Kidney (tissue), 14 donors: ENCODE results near the gene LEAP2. TPM values are rescaled to one million over a fixed set of nuclear protein-coding genes. Genes with fewer than 3 reads are reported as not detected.

Source experiments
- DNase-seq, 5 donors: peaks; one replicate each; pipeline ENCODE4 v3.0.0-alpha.2; 2013 to 2020
- FAIRE-seq: peaks from 2 replicates; lab custom pipeline; 2012; peaks lifted over from hg19 to GRCh38; lab: Jason Lieb, UNC
- H3K27ac ChIP-seq, 2 donors: one replicate each; pipeline ENCODE4 v1.7.0; 2013; ENCODE audit warnings: low read depth in 2 of 2, low read length in 2 of 2, inconsistent platforms in 1 of 2
- H3K27me3 ChIP-seq: one replicate; pipeline ENCODE4 v1.7.1; 2013; ENCODE audit warnings: low read length, inconsistent platforms; ENCODE audit not compliant: control insufficient read depth, insufficient read depth
- H3K36me3 ChIP-seq, 3 donors: one replicate each; pipeline versions ENCODE4 v1.7.0 to v1.7.1; 2013; ENCODE audit warnings: low read length in 3 of 3, control low read depth in 1 of 3, inconsistent platforms in 1 of 3; ENCODE audit not compliant: insufficient read depth in 3 of 3, control insufficient read depth in 2 of 3
- H3K4me1 ChIP-seq, 3 donors: one replicate each; pipeline versions ENCODE4 v1.7.0 to v1.7.1; 2013; ENCODE audit warnings: low read length in 3 of 3, inconsistent platforms in 1 of 3, low read depth in 1 of 3; ENCODE audit not compliant: control insufficient read depth in 2 of 3, insufficient read depth in 2 of 3
- H3K4me3 ChIP-seq, 3 donors: one replicate each; pipeline versions ENCODE4 v1.7.0 to v1.8.1; 2013; ENCODE audit warnings: low read length in 3 of 3, control low read depth in 1 of 3, inconsistent platforms in 1 of 3
- H3K9ac ChIP-seq, 3 donors: one replicate each; pipeline versions ENCODE4 v1.7.0 to v1.7.1; 2013; ENCODE audit warnings: low read length in 3 of 3, control low read depth in 1 of 3, inconsistent platforms in 1 of 3
- H3K9me3 ChIP-seq, 3 donors: one replicate each; pipeline versions ENCODE4 v1.7.0 to v1.7.1; 2013; ENCODE audit warnings: low read length in 3 of 3, control low read depth in 1 of 3, inconsistent platforms in 1 of 3; ENCODE audit not compliant: control insufficient read depth in 2 of 3, insufficient read depth in 1 of 3
- intact Hi-C: fragments of 100-400 bp; cut with DNase I; formaldehyde crosslinking; loops from one replicate; pipeline ENCODE4 v1.11.1; 2022
- polyA plus RNA-seq: library from polyadenylated mRNA; stranded (reverse); fragments of 350-450 nt; fragmentation: Illumina TruSeq; extraction: RNeasy Lipid Tissue Mini Kit (QIAGEN cat#74804); gene quantifications from one replicate; pipeline ENCODE4 v1.2.3, GENCODE V29; 2014; ENCODE audit warnings: low read depth, low replicate concordance; ENCODE audit not compliant: insufficient read depth
- total RNA-seq: library from RNA; stranded (reverse); fragmentation: NEBNext Ultra II Directional; extraction: Animal tissue kit (Norgen Biotek cat#: 25700); gene quantifications from one replicate; pipeline ENCODE4 v1.2.1, GENCODE V29; 2021
- TF ChIP-seq, protein P1 (sequence below): IDR thresholded peaks from 3 replicates; pipeline ENCODE4 v1.5.1; 2012; ENCODE audit warnings: mild to moderate bottlenecking, moderate library complexity, borderline replicate concordance; ENCODE audit not compliant: insufficient read depth; ENCODE audit errors: extremely low read depth
- donor health status: control.
- donor health status: control.
- donor health status: control.
- donor health status: control.
- donor health status: control.
- donor health status: DM: yes; HTN: yes; CAD: no.
- donor health status: Normal renal cell carcinoma (clear cell type).

LEAP2 gene
- total and polyA plus RNA-seq, 2 donors from 2014 or later = 1.5 to 6.9 TPM

DNA sequence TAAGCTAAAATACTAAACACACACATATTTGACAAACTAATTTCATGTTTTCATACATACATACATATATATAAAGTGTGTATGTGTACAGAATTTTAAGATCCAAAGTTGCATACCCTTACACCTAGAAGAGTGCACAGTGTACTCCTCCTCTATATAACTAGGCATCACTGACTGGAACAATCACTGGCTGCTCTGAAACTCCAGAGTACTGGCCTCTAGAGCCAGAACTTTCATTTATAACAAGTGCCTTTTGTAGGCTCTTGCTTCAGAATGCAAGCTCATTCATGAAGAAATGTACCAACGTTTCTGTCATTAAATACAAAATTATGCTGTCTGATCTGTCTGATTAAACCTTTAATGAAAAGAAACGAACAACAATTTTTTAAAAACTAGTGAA, 4.0 kb downstream of the LEAP2 start:
- TF ChIP-seq, protein P1, sequence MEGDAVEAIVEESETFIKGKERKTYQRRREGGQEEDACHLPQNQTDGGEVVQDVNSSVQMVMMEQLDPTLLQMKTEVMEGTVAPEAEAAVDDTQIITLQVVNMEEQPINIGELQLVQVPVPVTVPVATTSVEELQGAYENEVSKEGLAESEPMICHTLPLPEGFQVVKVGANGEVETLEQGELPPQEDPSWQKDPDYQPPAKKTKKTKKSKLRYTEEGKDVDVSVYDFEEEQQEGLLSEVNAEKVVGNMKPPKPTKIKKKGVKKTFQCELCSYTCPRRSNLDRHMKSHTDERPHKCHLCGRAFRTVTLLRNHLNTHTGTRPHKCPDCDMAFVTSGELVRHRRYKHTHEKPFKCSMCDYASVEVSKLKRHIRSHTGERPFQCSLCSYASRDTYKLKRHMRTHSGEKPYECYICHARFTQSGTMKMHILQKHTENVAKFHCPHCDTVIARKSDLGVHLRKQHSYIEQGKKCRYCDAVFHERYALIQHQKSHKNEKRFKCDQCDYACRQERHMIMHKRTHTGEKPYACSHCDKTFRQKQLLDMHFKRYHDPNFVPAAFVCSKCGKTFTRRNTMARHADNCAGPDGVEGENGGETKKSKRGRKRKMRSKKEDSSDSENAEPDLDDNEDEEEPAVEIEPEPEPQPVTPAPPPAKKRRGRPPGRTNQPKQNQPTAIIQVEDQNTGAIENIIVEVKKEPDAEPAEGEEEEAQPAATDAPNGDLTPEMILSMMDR = no peak
- intact Hi-C loops = no loop called here
- peak overlapping the region in 1 of 2 donors; percentile 18 for H3K27ac ChIP-seq
- H3K9me3 ChIP-seq = no peaks in the 10 kb centered on the region
- H3K4me3 ChIP-seq = no peak overlapping the region
- FAIRE-seq (no peak), DNase-seq (no peak)
- H3K4me1 ChIP-seq = peaks cover 0 to 24% (median 7%) of the 10 kb centered on the region in 3 donors
- peaks cover 7 to 36% (median 22%) of the 10 kb centered on the region in 3 donors for H3K36me3 ChIP-seq
- H3K27me3 ChIP-seq = no peaks in the 10 kb centered on the region
- H3K9ac ChIP-seq = no peak overlapping the region

DNA sequence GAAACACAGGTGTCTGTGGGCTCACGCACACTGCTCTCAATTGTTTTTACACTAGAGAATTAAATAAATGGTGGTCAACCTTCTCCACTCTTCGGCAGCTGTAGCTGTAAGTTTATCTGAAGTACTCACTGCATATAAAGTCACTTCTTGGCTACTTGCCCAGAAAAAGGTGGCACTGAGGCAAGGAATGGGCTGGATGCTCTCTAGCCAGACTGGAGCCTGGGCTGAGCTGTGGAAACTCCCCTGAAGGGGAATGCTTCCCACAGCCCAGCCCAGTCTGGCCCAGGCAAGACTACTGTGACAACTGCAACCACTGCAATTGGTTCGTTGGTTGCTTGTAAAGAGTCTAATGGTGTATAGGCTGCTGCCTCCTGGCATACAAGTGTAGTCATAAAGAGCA, 4.5 kb downstream of the LEAP2 start:
- peak in 1 of 5 donors; percentile 60 for DNase-seq
- intact Hi-C loops = no loop called here

DNA sequence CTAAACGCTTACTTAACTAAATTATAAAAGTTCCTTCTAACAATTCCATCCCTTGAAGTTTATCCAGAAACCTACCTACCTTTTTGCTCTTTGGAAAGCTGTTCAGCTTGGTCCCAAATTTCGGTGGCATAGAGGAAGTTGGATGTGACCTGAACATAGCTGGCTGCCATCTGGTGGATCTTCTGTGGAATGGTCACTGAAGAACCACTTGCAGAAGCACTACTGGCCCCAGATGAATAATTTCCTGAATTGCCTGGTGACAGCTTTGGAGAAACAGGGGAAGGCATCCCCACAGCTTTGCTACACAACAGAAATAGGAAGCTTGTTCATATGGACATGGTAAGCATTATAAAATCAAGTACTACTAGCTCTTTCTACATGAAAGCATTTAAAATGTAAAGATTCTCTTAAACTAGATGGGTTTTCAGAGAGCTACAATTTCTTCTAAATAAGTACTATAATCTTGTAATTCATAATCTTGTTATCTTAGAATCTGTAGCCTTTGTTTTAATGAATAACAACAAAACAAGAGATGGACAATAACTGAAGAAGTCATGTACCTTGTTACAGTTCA, 9.9 kb downstream of the LEAP2 start:
- H3K27ac ChIP-seq = no peak overlapping the region
- TF ChIP-seq, protein P1 = peak; percentile 66
- no peak overlapping the region for H3K4me3 ChIP-seq
- no peaks in the 10 kb centered on the region for H3K9me3 ChIP-seq
- DNase-seq (peak in 3 of 5 donors; percentile 54 to 87 (median 75)), FAIRE-seq (peak; percentile 44)
- no peaks in the 10 kb centered on the region for H3K4me1 ChIP-seq
- H3K36me3 ChIP-seq = peaks cover 25 to 53% (median 41%) of the 10 kb centered on the region in 3 donors
- no peak overlapping the region for H3K9ac ChIP-seq
- intact Hi-C loops = no loop called here
- no peaks in the 10 kb centered on the region for H3K27me3 ChIP-seq

More for the DNA sequence above, 4.5 kb downstream of the LEAP2 start:
- Histone ChIP-seq H3K36me3 (peaks cover 7 to 36% (median 22%) of the 10 kb centered on the region in 3 donors), H3K4me3 (no peak overlapping the region), H3K9me3 (no peaks in the 10 kb centered on the region), H3K27ac (peak overlapping the region in 1 of 2 donors; percentile 18), H3K27me3 (no peaks in the 10 kb centered on the region), H3K9ac (no peak overlapping the region), H3K4me1 (peaks cover 0 to 20% (median 5%) of the 10 kb centered on the region in 3 donors)
- no peak for FAIRE-seq
- TF ChIP-seq, protein P1 = no peak

DNA sequence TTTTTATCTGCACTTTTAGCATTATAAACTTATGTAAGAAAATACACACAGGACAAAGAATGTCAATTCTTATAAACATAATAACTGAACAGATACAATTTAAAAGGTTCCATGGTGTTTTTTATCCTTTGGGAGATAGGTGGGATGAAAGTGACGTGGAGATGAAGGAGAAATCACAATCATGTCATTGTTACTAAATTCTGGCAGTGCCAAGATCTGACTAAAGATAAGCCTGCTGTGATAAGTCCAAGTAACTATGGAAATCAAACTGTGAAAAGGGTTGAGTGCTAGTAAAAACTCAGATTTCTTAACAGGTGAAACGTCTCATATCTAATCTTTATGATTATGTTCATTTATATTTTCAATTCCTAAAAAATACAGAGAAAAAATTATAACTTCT, 11.1 kb downstream of the LEAP2 start:
- H3K27ac ChIP-seq = no peak overlapping the region
- FAIRE-seq = no peak
- TF ChIP-seq, protein P1 = no peak
- no peaks in the 10 kb centered on the region for H3K4me1 ChIP-seq
- no peak overlapping the region for H3K9ac ChIP-seq
- DNase-seq = no peak
- no peak overlapping the region for H3K4me3 ChIP-seq
- intact Hi-C loops = no loop called here
- no peaks in the 10 kb centered on the region for H3K27me3 ChIP-seq
- H3K9me3 ChIP-seq = no peaks in the 10 kb centered on the region
- peaks cover 25 to 54% (median 39%) of the 10 kb centered on the region in 3 donors for H3K36me3 ChIP-seq
